NCI-H2196 (cell line): ENCODE data around the gene PPP2R3B.
"Not testable (repeated sequence)": the region's sequence is repeated elsewhere in the genome, so short reads cannot be mapped to it uniquely, and the experiment has no call there.

Experiments
- DNase-seq: peaks from one replicate; lab custom pipeline; 2025; ENCODE audit not compliant: unreplicated experiment; lab: John Stamatoyannopoulos, UW

PPP2R3B gene

DNA sequence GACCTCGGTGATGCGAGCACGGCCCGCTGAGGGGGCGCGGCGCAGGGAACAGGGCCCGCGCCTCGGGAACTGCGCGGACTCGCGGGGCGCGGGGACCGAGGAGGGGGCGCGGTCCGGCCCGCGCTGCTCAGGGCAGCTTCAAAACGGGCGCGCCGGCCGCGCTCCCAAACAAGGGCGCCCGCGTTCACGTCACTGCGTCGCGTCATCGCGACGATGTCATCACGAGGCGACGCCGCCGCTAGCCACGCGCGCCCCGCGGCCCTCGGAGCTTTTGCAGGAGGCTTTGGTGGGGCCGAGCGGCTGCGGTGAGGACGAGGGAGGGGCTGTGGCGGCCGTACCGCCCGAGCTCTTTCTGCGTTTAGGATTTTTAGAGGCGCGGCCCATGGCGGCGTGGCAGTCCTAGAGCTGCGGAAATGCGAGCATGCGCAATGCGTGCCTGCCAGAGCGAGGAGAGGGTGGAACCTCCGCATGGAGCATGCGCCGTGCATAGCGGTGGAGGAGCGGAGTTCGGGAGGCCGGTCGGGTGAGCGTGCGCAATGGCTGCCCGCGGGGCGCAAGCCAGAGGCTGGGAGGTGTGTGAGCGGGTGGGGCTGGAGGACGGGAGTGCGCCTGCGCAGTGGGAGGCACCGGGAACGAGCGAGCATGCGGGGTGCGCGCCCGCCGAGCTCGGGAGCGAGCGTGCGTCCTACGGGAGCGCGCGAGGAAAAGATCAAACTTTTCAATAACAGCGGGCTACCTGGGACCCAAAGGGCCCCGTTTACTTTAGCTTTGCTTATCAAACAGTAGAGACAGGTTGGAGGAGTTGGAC lies at the start of gene PPP2R3B:
PPP2R3B (minus strand) TSS at position 140 of the 808 bp plus-strand sequence. CDS start 216 bp downstream, outside the sequence.
- no peak for DNase-seq

DNA sequence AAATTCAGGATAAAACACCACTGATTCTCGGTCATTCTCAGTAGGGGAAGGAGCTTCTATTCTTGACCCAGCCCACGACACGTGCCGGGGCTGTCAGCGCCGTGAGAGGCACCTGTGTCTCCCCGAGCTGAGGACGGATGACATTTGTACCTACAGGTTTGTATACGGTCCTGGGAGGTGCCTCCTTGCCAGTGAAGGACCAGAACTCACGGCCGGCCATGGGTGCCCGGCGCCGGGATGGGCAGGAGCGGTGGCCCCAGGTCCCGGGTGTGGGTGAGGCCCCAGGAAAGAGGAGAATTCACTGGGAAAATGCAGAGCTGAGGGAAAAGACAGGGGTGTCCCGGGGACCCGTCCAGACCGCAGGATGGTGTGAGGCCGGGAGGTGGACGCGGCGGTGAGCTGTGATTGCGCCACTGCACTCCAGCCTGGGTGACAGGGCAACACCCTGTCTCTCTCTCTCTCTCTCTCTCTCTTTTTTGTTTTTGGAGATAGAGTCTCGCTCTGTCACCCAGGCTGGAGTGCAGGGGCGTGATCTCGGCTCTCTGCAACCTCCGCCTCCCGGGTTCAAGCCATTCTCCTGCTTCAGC lies 48.9 kb upstream of the PPP2R3B start:
- DNase-seq, result no peak

GRCh38 chrX:434946-435345 lies 48.2 kb upstream of the PPP2R3B start:
- no peak for DNase-seq

- DNase-seq, result no peak
Observed at GRCh38 chrX:433771-434170, 47.1 kb upstream of the PPP2R3B start.

- not testable (repeated sequence) for DNase-seq
Observed at GRCh38 chrX:432666-433065, 46.0 kb upstream of the PPP2R3B start.

- DNase-seq, result no peak
Observed at GRCh38 chrX:431492-432111, 44.9 kb upstream of the PPP2R3B start.

DNA sequence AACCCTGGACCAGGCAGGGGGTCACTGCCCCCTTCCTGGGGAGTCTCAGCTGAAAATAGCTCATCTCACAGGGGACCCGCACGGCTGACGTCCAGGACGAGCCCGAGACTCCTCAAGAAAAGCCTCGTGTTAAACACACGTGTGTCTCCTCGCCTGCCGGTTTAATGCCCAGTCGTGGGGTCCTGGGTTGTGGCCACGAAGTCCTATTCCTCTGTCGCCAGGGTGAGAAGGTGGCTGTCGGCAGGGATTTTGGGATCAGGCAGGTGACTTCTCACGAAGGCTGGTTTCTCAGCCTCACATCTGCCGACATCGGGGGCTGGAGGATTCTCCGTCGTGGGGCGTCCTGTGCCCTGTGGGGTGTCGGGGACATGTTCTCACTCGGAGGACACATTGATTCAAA lies 44.3 kb upstream of the PPP2R3B start:
- no peak for DNase-seq

DNA sequence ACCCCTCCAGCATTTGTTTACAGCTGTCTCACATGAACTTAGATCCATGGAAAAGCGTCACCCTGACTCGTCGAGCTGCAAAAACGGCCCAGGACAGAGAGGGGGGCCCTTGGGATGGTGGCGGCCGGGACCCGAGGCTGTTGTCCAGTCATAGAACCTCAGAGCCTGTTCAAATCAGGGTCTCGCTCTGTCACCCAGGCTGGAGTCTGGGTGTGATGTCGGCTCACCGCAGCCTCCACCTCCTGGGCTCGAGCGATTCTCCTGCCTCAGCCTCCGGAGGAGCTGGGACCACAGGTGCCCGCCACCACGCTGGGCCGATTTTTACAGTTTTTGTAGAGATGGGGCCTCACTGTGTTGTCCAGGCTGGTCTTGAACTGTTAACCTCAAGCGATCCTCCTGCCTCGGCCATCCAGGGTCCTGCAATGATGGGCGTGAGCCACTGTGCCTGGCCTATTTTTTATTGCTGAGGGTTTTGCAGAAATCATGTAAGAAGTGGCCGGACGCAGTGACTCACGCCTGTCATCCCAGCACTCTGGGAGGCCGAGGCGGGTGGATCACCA lies 42.6 kb upstream of the PPP2R3B start:
- no peak for DNase-seq

DNA sequence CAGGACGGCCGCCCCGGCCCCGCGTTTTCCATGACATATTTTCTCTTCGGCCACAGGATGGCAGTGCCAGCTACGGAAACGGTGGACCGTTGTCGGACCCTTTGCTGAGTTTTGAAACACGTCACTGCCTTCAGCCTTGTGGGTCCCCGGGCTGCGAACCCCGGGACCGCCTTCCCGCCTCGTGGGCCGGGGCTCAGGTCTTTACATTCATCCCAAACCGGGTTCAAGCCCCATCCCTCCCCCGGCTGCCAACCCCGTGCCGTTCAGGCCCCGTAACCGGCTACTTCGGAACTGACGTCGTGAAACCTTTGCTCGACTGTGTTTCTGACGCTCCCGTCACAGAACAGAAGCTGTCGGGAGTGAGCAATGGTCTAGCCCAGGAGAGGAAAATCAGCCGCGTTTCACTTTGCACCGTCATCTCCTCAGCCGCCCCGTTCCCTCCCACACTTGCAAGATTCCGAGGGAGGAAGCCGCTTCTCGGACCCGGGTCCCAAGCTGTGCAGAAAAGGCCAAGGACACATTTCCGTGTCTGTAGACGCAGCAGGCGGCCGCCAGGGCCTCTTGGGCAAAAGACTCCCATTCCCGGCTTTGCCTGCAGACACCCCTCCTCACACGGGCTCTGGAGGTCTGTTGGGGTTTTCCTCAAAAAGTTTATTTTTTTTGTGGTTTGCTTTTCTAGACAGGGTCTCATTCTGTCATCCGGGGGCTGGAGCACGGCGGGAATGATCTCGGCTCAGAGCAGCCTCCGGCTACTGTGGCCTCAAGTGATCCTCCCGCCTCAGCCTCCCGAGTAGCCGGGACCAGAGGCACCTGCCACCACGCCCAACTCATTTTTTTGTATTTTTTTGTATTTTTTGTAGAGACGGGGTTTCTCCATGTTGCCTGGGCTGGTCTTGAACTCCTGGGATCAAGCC lies 41.4 kb upstream of the PPP2R3B start:
- no peak for DNase-seq

GRCh38 chrX:426881-427280 lies 40.2 kb upstream of the PPP2R3B start:
- DNase-seq, result no peak

DNA sequence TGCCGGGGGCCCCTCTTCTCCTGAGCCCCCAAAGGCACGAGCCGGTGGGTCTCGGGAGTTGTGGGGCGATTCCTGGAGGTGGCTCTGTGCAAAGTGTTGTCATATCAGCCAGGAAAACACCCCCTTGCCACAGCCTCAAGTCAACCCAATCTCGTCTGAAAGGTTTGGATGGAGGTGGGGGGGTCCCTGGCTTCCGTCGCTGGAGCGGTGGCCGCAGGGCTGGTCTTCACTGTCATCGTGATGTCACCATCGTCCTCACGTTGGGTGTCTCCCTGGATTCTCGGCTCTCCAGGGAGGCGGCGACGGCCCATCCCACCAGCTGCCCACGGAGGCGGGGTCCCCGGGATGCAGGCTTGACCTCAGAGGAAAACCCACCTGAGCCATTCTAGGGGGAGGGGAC lies 38.3 kb upstream of the PPP2R3B start:
- no peak for DNase-seq

DNA sequence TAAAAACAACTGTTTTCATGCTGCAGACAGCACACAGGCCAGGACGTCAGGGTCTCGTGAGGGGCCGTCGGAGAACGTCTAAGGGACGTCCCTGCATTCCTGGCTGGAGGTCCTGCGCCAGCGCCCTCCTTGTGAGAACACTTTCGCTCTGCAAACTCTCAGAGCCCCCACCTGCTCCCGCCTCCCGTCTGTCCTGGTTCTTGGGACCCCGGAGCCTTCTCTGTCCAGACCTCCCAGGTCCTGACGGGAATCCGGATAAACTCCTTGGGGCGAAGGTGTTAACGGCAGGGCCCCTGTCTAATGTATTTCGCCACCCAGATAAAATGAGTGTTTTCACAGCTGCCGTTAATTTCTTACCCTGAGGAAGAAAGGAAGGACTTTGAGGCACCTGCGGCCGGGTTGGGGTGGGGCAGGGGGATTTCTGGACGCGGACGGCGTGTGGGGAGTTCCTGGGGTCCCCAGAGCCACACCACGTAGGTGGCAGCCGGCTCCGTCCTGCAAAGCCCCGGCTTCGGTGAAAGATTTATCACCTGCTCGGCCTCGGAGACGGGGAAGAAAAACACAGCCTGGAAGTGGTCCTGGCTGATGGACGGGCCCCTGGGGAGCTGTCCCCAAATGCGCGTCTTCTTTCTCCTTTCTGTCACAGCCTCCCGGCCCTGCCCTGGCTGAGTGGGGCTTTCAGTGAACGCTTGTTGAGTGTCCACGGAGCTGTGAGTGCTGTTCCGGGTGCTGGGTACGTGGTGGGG lies 35.1 kb upstream of the PPP2R3B start:
- no peak for DNase-seq

DNA sequence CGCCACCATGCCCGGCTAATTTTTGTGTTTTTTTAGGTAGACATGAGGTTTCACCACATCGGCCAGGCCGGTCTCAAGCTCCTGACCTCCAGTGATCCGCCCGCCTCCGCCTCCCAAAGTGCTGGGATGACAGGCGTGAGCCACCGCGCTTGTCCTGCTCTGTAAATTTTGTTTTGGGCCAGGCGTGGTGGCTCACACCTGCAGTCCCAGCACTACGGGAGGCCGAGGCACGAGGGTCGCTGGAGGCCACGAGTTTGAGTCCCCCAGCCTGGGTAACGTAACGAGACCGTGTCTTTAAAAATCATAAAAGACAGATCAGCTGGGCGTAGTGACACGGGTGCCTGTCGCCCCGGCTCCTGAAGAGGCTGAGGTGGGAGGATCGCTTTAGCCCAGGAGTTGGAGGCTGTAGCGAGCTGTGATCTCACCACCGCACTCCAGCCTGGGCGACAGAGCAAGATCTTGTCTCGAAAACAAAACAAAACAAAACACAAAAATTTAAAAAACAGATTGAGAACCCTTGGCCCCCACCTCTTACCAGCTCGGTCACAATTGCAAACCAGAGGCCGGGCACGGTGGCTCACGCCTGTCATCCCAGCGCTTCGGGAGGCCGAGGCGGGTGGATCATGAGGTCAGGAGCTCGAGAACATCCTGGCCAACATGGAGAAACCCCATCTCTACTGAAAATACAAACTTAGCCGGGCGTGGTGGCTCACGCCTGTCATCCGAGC lies 34.0 kb upstream of the PPP2R3B start:
- no peak for DNase-seq

- no peak for DNase-seq
Observed at GRCh38 chrX:418927-419729, 32.4 kb upstream of the PPP2R3B start.

DNA sequence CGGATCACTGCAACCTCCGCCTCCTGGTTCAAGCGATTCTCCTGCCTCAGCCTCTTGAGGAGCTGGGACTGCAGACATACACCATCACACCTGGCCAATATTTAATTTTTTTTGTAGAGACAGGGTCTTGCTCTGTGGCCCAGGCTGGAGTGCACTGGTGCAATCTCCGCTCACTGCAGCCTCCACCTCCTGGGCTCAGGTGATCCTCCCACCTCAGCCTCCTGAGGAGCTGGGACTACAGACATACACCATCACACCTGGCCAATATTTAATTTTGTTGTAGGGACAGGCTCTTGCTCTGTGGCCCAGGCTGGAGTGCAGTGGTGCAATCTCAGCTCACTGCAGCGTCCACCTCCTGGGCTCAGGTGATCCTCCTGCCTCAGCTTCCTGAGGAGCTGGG lies 28.8 kb upstream of the PPP2R3B start:
- not testable (repeated sequence) for DNase-seq

DNA sequence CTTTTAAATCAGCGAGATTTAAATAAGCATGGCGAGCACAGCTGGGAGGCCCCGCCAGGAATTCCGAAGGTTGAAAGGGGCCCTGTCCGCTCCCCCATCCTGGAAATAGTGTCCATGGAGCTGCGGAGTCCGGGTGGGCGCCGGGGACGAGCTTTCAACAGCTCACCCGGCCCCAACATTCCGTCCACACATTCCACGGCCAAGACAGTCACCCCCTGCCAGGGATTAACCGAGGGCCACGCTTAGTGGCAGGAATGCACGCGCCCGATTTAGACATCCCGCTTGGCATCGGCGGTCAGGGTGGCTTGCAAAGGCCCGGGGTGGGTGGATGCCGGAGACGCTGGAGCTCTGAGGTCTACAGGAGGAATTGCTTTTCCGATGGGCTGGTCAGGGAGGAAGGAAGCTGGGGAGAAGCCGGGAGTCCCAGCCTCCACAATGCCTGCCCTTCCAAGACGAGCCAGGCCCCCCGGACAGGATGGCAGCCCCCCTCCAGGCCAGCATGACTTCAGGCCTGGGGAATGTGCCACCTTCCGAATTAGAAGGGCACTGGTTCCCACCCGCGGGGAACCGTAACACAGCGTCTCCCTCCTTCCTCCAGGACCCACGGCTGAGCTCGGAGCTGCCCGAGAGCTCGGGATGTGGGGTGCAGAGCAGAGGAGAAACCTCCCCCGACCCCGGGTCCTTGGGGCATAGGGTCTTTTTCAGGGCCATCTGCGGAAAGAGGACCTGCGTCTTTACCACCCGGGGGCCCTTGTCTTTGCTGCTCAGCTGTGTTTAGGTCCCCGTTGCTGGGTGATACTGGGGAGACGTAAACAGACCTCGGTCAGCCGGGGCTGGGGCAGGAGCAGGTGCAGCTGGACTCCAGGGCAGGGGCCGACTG lies 26.9 kb upstream of the PPP2R3B start:
- no peak for DNase-seq

DNA sequence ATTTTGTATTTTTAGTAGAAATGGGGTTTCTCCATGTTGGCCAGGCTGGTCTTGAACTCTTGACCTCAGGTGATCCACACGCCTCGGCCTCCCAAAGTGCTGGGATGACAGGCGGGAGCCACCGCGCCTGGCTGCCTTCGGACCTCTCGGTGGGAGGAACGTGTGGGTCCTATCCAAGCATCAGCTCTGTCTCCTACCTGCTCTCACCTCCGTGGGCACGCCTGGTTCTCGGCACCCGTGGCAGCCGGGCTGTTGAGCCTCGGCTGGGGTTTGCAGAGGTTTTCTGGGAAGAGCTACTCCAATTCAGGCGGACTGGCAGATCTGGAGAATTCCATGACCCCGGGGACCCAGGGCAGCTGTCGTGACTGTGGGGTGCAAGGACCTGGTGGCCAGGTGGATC lies 23.6 kb upstream of the PPP2R3B start:
- DNase-seq, result no peak

- DNase-seq, result no peak
Observed at GRCh38 chrX:405149-405548, 18.4 kb upstream of the PPP2R3B start.
